A673 (cell line): Measurements from ENCODE around the gene FAM184B.

Experiments
- CTCF ChIP-seq: fragments of 300-800, 200-600 bp; sonication (generic); conservative IDR thresholded peaks from 2 replicates; pipeline ENCODE4 v1.5.1; 2017; ENCODE audit warnings: low read depth, mild to moderate bottlenecking, antibody characterized with exemption, low read length, moderate library complexity, mixed read lengths
- EZH2 ChIP-seq: fragments of 200-600 bp; sonication (generic); IDR thresholded peaks from 2 replicates; pipeline ENCODE4 v1.6.1; 2017; ENCODE audit warnings: borderline replicate concordance, low read depth, mild to moderate bottlenecking, mixed read lengths, antibody characterized with exemption, low read length; ENCODE audit not compliant: poor library complexity, severe bottlenecking

- TF ChIP-seq CTCF, result no peak
- no peak for TF ChIP-seq EZH2
These were observed 72.2 kb downstream of the FAM184B start for GRCh38 chr4:17708992-17709762.
